Measurements from ENCODE around the gene CIPC.

CIPC gene

DNA sequence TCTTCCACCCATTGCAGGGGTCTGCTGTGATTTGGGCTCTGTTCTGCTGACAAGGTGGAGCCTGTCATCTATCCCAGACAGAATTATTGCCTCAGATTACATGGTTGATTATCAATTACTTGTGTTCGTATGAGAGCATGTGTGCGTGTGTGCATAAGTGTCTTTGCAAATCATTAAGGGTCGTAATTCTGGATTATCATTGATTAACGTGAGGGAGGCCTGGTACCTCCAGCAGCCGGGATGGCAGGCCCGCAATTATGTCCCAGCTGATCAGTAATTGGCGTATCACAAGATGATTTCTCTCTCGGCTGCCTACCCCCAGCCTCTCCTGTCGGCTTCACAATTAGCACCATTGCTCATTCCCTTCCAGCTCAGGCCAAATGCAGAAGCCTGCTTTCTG lies 39.9 kb upstream of the CIPC start:
- Histone ChIP-seq H3K9ac (ENCODE audit: insufficient read length, low read depth) (no peak overlapping the region), H3K27me3 (ENCODE audit: insufficient read depth, insufficient read length) (no peaks in the 10 kb centered on the region), H3K9me3 (ENCODE audit: insufficient read depth, low read length) (peaks cover 6% of the 10 kb centered on the region; the same call in 1 of the 2 replicates), H3K36me3 (ENCODE audit: insufficient read depth, insufficient read length, low read length) (no peaks in the 10 kb centered on the region), H3K4me1 (ENCODE audit: insufficient read depth, insufficient read length) (peaks cover 9% of the 10 kb centered on the region), H3K4me3 (ENCODE audit: insufficient read length, low read depth) (no peak overlapping the region)
- no peak for TF ChIP-seq YY1 (IDR thresholded peaks at IDR 0.05; ENCODE audit: insufficient read depth, insufficient read length)
- no peak for TF ChIP-seq SUZ12 (IDR thresholded peaks at IDR 0.05; ENCODE audit: extremely low read depth, insufficient read depth, insufficient read length)
- TF ChIP-seq ZNF274 (IDR thresholded peaks at IDR 0.05; ENCODE audit: low read depth, low read length) = no peak
- no peak for DNase-seq (ENCODE audit: low read depth, low spot score)

DNA sequence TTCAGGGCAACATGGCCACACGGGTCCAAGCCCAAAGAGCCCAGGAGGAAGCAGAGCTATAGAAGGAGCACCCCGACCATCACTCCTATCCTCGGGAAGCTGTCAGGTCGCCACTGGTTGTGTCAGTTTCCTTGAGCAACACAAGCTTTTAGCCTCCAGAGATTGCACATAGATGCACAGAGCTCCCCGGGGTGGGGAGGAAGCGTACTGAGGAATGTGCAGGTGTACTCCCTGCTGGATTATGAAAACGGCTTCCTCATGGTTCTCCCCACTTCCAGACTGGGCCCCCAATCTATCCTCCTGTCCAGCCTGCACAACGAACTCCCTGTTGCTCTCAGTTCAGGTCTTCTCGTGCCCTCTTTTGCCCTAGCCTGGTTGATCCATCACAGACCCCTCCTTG lies 39.3 kb upstream of the CIPC start:
- Histone ChIP-seq H3K27me3 (ENCODE audit: insufficient read depth, insufficient read length) (no peaks in the 10 kb centered on the region), H3K4me1 (ENCODE audit: insufficient read depth, insufficient read length) (peaks cover 9% of the 10 kb centered on the region), H3K9ac (ENCODE audit: insufficient read length, low read depth) (no peak overlapping the region), H3K9me3 (ENCODE audit: insufficient read depth, low read length) (peaks cover 6% of the 10 kb centered on the region; the same call in 1 of the 2 replicates), H3K4me3 (ENCODE audit: insufficient read length, low read depth) (no peak overlapping the region), H3K36me3 (ENCODE audit: insufficient read depth, insufficient read length, low read length) (no peaks in the 10 kb centered on the region)
- no peak for DNase-seq (ENCODE audit: low read depth, low spot score)
- TF ChIP-seq YY1 (IDR thresholded peaks at IDR 0.05; ENCODE audit: insufficient read depth, insufficient read length) = no peak
- no peak for TF ChIP-seq ZNF274 (IDR thresholded peaks at IDR 0.05; ENCODE audit: low read depth, low read length)
- TF ChIP-seq SUZ12 (IDR thresholded peaks at IDR 0.05; ENCODE audit: extremely low read depth, insufficient read depth, insufficient read length) = no peak

DNA sequence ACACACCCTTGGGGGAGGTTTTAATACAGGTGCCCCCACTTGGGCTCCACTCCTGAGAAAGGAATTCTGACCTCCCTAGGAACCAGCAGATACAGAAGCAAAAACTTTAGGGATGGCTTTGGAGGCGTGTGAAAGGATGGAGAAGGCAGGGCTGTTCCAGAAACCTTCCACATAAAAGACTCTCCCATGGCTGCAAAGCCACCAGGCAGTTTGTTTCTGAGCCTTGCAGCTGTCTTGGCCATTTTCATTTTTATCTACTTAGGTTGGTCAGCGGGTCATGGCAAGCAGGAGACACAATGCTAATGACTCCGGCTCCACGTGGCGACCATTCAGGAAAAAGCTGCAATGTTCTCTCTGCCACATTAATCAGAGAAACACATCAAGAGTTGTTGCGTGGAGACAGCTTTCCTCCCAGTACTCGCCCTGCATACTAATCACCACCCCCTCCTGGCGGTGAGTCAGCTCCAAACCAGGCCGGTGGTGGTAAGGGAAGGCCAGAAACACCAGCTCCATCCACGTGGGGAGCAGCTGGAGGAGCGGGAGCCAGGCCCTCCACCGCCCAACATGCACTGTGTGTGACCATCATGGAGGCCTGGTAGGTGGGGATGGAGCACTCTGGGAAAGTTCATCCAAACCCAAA lies 38.7 kb upstream of the CIPC start:
- H3K27me3 ChIP-seq (ENCODE audit: insufficient read depth, insufficient read length) = no peaks in the 10 kb centered on the region
- peaks cover 6% of the 10 kb centered on the region; the same call in 1 of the 2 replicates for H3K9me3 ChIP-seq (ENCODE audit: insufficient read depth, low read length)
- H3K36me3 ChIP-seq (ENCODE audit: insufficient read depth, insufficient read length, low read length) = no peaks in the 10 kb centered on the region
- no peak for TF ChIP-seq ZNF274 (IDR thresholded peaks at IDR 0.05; ENCODE audit: low read depth, low read length)
- TF ChIP-seq SUZ12 (IDR thresholded peaks at IDR 0.05; ENCODE audit: extremely low read depth, insufficient read depth, insufficient read length) = no peak
- TF ChIP-seq YY1 (IDR thresholded peaks at IDR 0.05; ENCODE audit: insufficient read depth, insufficient read length) = no peak
- no peak overlapping the region for H3K4me3 ChIP-seq (ENCODE audit: insufficient read length, low read depth)
- H3K4me1 ChIP-seq (ENCODE audit: insufficient read depth, insufficient read length) = peaks cover 9% of the 10 kb centered on the region
- no peak for DNase-seq (ENCODE audit: low read depth, low spot score)
- peak overlapping the region; percentile 51 for H3K9ac ChIP-seq (ENCODE audit: insufficient read length, low read depth)

DNA sequence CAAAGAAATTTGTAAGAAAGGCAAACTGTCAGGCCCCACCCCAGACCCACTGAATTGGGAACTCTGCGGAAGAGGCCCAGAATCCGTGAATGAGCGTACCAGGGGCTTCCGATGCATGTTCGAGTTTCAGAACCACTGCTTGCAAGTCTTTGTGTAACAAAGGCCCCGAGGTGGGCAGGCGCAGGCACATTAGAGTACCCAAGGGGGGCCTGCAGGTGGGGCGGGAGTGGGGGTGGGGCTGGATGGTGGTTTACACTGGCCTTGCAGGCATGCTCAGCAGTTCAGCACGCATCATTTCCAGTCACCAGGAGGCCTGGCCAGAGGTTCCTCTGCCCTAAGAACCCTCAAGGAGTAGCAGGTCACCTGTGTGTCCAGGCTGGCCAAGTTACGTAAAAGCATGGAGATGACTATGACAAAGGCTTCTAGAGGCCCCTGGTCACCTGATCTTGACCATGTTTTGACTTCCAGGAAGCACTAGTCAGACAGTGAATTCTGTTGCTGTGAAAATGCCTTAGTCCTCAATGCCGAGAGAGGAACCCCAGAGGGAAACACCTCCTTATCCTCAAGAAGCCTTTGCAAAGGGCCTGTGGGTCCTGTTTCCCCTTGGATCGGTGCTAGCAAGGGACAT lies 36.3 kb upstream of the CIPC start:
- Histone ChIP-seq H3K9ac (ENCODE audit: insufficient read length, low read depth) (no peak overlapping the region), H3K27me3 (ENCODE audit: insufficient read depth, insufficient read length) (no peaks in the 10 kb centered on the region), H3K9me3 (ENCODE audit: insufficient read depth, low read length) (no peaks in the 10 kb centered on the region), H3K4me3 (ENCODE audit: insufficient read length, low read depth) (no peak overlapping the region), H3K4me1 (ENCODE audit: insufficient read depth, insufficient read length) (peaks cover 9% of the 10 kb centered on the region), H3K36me3 (ENCODE audit: insufficient read depth, insufficient read length, low read length) (no peaks in the 10 kb centered on the region)
- no peak for DNase-seq (ENCODE audit: low read depth, low spot score)
- TF ChIP-seq YY1 (IDR thresholded peaks at IDR 0.05; ENCODE audit: insufficient read depth, insufficient read length) (no peak), SUZ12 (IDR thresholded peaks at IDR 0.05; ENCODE audit: extremely low read depth, insufficient read depth, insufficient read length) (no peak), ZNF274 (IDR thresholded peaks at IDR 0.05; ENCODE audit: low read depth, low read length) (no peak)

DNA sequence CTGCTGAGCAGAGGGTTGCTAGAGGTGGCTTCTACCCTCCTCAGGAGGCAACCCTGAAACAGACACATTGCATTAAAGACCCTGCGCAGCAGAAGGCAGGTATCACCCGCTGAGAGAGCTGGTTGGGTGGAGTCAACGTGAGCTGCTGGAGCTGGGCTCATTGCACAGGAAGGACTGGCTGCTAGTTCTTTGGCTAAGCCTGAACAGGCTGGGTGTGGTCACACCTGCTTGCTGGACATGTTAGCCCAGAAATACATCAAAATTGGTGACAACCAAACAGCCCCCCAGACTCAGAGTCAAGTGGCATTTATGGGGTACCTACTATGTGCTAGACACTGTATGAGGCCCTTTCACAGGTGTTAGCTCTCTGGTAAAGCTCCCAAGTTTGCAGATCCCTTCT lies 35.8 kb upstream of the CIPC start:
- Histone ChIP-seq H3K9me3 (ENCODE audit: insufficient read depth, low read length) (no peaks in the 10 kb centered on the region), H3K27me3 (ENCODE audit: insufficient read depth, insufficient read length) (no peaks in the 10 kb centered on the region), H3K9ac (ENCODE audit: insufficient read length, low read depth) (no peak overlapping the region), H3K36me3 (ENCODE audit: insufficient read depth, insufficient read length, low read length) (no peaks in the 10 kb centered on the region), H3K4me3 (ENCODE audit: insufficient read length, low read depth) (no peak overlapping the region), H3K4me1 (ENCODE audit: insufficient read depth, insufficient read length) (peaks cover 9% of the 10 kb centered on the region)
- DNase-seq (ENCODE audit: low read depth, low spot score) = no peak
- no peak for TF ChIP-seq SUZ12 (IDR thresholded peaks at IDR 0.05; ENCODE audit: extremely low read depth, insufficient read depth, insufficient read length)
- TF ChIP-seq ZNF274 (IDR thresholded peaks at IDR 0.05; ENCODE audit: low read depth, low read length) = no peak
- TF ChIP-seq YY1 (IDR thresholded peaks at IDR 0.05; ENCODE audit: insufficient read depth, insufficient read length) = no peak

DNA sequence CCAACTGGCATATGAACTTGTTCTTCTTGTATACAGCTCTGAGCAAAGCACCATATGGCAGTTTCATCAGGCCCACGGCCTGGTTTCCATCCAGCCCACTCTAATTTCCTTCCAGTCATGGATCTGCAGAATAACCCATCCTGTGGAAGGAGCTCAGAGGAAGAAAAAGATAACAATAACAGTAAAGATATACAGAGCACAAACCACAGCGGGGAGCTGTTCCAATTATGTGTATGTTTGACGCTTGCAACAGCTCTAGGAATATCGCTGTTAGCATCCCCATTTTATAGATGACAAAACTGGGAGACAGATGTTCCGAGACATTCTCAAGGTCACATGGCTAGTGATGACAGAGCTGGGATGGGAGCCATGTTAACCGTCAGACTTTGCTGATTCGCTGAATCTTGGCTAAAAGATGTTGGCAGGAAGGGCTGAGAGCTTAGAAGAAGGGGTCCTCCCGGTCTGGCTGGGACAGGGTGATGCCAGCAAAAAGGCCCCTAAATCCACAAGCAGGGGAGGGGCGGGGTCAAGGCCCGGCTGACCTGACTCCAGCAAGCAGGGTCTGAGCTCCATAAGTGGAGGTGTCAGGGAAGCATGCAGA lies 34.4 kb upstream of the CIPC start:
- TF ChIP-seq ZNF274 (IDR thresholded peaks at IDR 0.05; ENCODE audit: low read depth, low read length) (no peak), YY1 (IDR thresholded peaks at IDR 0.05; ENCODE audit: insufficient read depth, insufficient read length) (no peak), SUZ12 (IDR thresholded peaks at IDR 0.05; ENCODE audit: extremely low read depth, insufficient read depth, insufficient read length) (no peak)
- H3K4me1 ChIP-seq (ENCODE audit: insufficient read depth, insufficient read length) = peaks cover 11% of the 10 kb centered on the region
- H3K27me3 ChIP-seq (ENCODE audit: insufficient read depth, insufficient read length) = no peaks in the 10 kb centered on the region
- DNase-seq (ENCODE audit: low read depth, low spot score) = no peak
- H3K36me3 ChIP-seq (ENCODE audit: insufficient read depth, insufficient read length, low read length) = no peaks in the 10 kb centered on the region
- no peak overlapping the region for H3K4me3 ChIP-seq (ENCODE audit: insufficient read length, low read depth)
- no peak overlapping the region for H3K9ac ChIP-seq (ENCODE audit: insufficient read length, low read depth)
- H3K9me3 ChIP-seq (ENCODE audit: insufficient read depth, low read length) = no peaks in the 10 kb centered on the region

DNA sequence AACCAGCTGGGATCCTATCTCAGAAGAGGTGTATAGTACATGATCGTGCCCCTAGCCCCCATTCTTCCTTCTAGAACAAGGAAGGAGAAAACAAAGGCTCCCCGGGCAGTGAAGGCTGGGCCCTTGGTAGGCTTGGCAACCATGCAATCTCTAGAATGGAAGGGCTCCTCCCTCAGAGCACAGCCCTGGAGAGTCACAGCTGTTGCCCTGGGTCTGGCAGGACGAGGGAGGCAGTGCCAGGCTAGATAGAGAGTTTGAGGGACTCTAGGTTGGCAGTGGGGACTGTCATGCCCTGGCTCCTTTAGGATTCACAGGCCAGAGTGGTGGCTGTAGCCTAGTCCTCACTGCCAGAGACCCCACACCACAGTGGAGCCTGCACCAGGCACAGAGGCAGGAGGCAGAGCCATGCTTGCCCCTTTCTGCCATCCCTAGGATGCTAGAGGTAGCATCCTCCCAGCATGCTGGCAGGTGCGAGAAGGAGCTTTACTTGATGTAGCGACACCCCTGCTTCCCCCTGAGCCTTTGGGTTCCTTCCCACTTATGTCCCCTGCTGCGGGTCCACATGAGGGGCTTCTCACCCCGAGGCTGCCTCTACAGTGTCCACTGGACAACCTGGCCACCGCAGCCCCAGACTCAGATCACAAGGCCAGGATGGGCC lies 33.4 kb upstream of the CIPC start:
- Histone ChIP-seq H3K9me3 (ENCODE audit: insufficient read depth, low read length) (no peaks in the 10 kb centered on the region), H3K4me1 (ENCODE audit: insufficient read depth, insufficient read length) (peaks cover 6% of the 10 kb centered on the region), H3K27me3 (ENCODE audit: insufficient read depth, insufficient read length) (no peaks in the 10 kb centered on the region), H3K36me3 (ENCODE audit: insufficient read depth, insufficient read length, low read length) (no peaks in the 10 kb centered on the region), H3K4me3 (ENCODE audit: insufficient read length, low read depth) (no peak overlapping the region), H3K9ac (ENCODE audit: insufficient read length, low read depth) (no peak overlapping the region)
- TF ChIP-seq YY1 (IDR thresholded peaks at IDR 0.05; ENCODE audit: insufficient read depth, insufficient read length) (no peak), ZNF274 (IDR thresholded peaks at IDR 0.05; ENCODE audit: low read depth, low read length) (no peak), SUZ12 (IDR thresholded peaks at IDR 0.05; ENCODE audit: extremely low read depth, insufficient read depth, insufficient read length) (no peak)
- DNase-seq (ENCODE audit: low read depth, low spot score) = no peak

Data from NT2/D1 (cell line).